Measurements from ENCODE around the gene NDFIP1. TPM values are rescaled to one million over a fixed set of nuclear protein-coding genes. Genes with fewer than 3 reads are reported as not detected.

The NDFIP1 gene
- total and polyA plus RNA-seq, 2 of the 4 experiments (the other 2 are of a cell fraction), result 7.7 to 15.4 TPM

GRCh38 chr5:142182840-142183239 lies 74.3 kb downstream of the NDFIP1 start:
- 100% methylated on average over 1 of the region's 5 CpGs; no CpG with 5 or more reads in 1 of the 2 experiments for WGBS, 2 experiments (ENCODE audit: extremely low coverage in 2 of 2, insufficient read length in 1 of 2)
- Histone ChIP-seq H3K4me1 (ENCODE audit: control insufficient read depth, insufficient read depth, low read length) (no peaks in the 10 kb centered on the region), H3K4me3 (ENCODE audit: insufficient read depth, low read depth, low read length) (no peak overlapping the region), H2BK120ac (ENCODE audit: low read depth, low read length) (no peak overlapping the region), H4K8ac (ENCODE audit: low read depth in 2 of 2, low read length in 2 of 2) (no peak overlapping the region), H3K27me3 (ENCODE audit: control insufficient read depth, insufficient read depth, low read length) (no peaks in the 10 kb centered on the region; the same call in 1 of the 2 replicates), H3K9me3 (ENCODE audit: control insufficient read depth, insufficient read depth, low read length) (no peaks in the 10 kb centered on the region), H2AK5ac (ENCODE audit: low read depth, low read length) (no peak overlapping the region), H2AK9ac (replicated peaks; ENCODE audit: low read depth, low read length, poor library complexity) (no peak overlapping the region), H3K79me1 (ENCODE audit: low read depth in 1 of 2, low read length in 2 of 2) (no peaks in the 10 kb centered on the region), H3K27ac (ENCODE audit: insufficient read depth, low read length) (no peak overlapping the region), H4K91ac (ENCODE audit: insufficient read depth, low read depth, low read length) (no peak overlapping the region), H3K9ac (ENCODE audit: low read depth, low read length) (no peak overlapping the region), H2BK15ac (ENCODE audit: low read depth, low read length) (no peak overlapping the region), H3K18ac (ENCODE audit: low read depth, low read length) (no peak overlapping the region), H2AFZ (replicated peaks; ENCODE audit: low read length, poor library complexity) (no peak overlapping the region), H3K56ac (ENCODE audit: extremely low read depth, insufficient read depth, low read length) (no peak overlapping the region), H4K20me1 (ENCODE audit: insufficient read depth, low read length) (no peaks in the 10 kb centered on the region), H3K14ac (replicated peaks; ENCODE audit: low read depth, low read length) (no peak overlapping the region), H3K9me1 (ENCODE audit: insufficient read depth, low read length) (no peaks in the 10 kb centered on the region), H3K4ac (ENCODE audit: low read depth, low read length) (no peak overlapping the region), H3K23ac (ENCODE audit: low read depth, low read length) (no peak overlapping the region), H4K5ac (ENCODE audit: low read depth, low read length) (no peak overlapping the region), H3K4me2 (ENCODE audit: low read depth, low read length) (no peak overlapping the region), H2BK20ac (ENCODE audit: low read depth, low read length) (no peak overlapping the region), H2BK5ac (ENCODE audit: low read depth, low read length, poor library complexity, severe bottlenecking) (no peak overlapping the region), H3K36me3 (ENCODE audit: control insufficient read depth, insufficient read depth, low read length) (no peaks in the 10 kb centered on the region)
- ChIA-PET CTCF (no interaction called here), POLR2A (ENCODE audit: unreplicated experiment) (interaction anchor here (0.6 kb wide), 1 partner anchor 13 kb away, joined by 3 read pairs; no protein-coding TSS in a partner anchor)
- TF ChIP-seq BHLHE40 (IDR thresholded peaks at IDR 0.05; ENCODE audit: low read depth, low read length), result no peak
- TF ChIP-seq FOS (IDR thresholded peaks at IDR 0.05; ENCODE audit: low read depth, low read length), result no peak
- TF ChIP-seq MAZ (IDR thresholded peaks at IDR 0.05; ENCODE audit: borderline replicate concordance, low read depth, low read length), result no peak
- no peak for TF ChIP-seq MAFK (IDR thresholded peaks at IDR 0.05; ENCODE audit: low read depth, low read length)
- TF ChIP-seq CHD1 (IDR thresholded peaks at IDR 0.05; ENCODE audit: low read depth, low read length), result no peak
- TF ChIP-seq RAD21 (IDR thresholded peaks at IDR 0.05; ENCODE audit: low read length), result no peak
- TF ChIP-seq ELK1 (IDR thresholded peaks at IDR 0.05; ENCODE audit: borderline replicate concordance, low read depth, low read length), result no peak
- TF ChIP-seq, protein P1, sequence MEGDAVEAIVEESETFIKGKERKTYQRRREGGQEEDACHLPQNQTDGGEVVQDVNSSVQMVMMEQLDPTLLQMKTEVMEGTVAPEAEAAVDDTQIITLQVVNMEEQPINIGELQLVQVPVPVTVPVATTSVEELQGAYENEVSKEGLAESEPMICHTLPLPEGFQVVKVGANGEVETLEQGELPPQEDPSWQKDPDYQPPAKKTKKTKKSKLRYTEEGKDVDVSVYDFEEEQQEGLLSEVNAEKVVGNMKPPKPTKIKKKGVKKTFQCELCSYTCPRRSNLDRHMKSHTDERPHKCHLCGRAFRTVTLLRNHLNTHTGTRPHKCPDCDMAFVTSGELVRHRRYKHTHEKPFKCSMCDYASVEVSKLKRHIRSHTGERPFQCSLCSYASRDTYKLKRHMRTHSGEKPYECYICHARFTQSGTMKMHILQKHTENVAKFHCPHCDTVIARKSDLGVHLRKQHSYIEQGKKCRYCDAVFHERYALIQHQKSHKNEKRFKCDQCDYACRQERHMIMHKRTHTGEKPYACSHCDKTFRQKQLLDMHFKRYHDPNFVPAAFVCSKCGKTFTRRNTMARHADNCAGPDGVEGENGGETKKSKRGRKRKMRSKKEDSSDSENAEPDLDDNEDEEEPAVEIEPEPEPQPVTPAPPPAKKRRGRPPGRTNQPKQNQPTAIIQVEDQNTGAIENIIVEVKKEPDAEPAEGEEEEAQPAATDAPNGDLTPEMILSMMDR (conservative IDR thresholded peaks at IDR 0.05; ENCODE audit: low read depth, low read length), result no peak
- no peak for TF ChIP-seq SMC3 (IDR thresholded peaks at IDR 0.05; ENCODE audit: low read depth, low read length)
- no peak for TF ChIP-seq RFX5 (IDR thresholded peaks at IDR 0.05; ENCODE audit: low read depth, low read length)
- no peak for TF ChIP-seq RCOR1 (IDR thresholded peaks at IDR 0.05; ENCODE audit: insufficient replicate concordance, low read length)
- TF ChIP-seq MXI1 (IDR thresholded peaks at IDR 0.05; ENCODE audit: borderline replicate concordance, low read depth, low read length), result no peak
- TF ChIP-seq, protein P2, sequence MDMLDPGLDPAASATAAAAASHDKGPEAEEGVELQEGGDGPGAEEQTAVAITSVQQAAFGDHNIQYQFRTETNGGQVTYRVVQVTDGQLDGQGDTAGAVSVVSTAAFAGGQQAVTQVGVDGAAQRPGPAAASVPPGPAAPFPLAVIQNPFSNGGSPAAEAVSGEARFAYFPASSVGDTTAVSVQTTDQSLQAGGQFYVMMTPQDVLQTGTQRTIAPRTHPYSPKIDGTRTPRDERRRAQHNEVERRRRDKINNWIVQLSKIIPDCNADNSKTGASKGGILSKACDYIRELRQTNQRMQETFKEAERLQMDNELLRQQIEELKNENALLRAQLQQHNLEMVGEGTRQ (IDR thresholded peaks at IDR 0.05; ENCODE audit: low read depth, low read length), result no peak
- no peak for TF ChIP-seq POLR2A (IDR thresholded peaks at IDR 0.05; ENCODE audit: low read depth, low read length)
- no peak for TF ChIP-seq CEBPB (IDR thresholded peaks at IDR 0.05; ENCODE audit: low read depth, low read length)
- no peak for TF ChIP-seq NFE2L2 (IDR thresholded peaks at IDR 0.05; ENCODE audit: low read depth, low read length)
- dilution Hi-C loops (cut with HindIII; ENCODE audit: low sequenced_read_pairs, unreplicated experiment) (no loop called here), in situ Hi-C loops (cut with MboI; ENCODE audit: low sequenced_read_pairs) (no loop called here), intact Hi-C loops (cut with micrococcal nuclease) (no loop called here)
- BruUV-seq (replicated peaks), result no TSS peak
- DNase-seq (no peak), ATAC-seq (ENCODE audit: low read depth) (no peak)
